Endometrial microvascular endothelial cells (primary cell): ENCODE results near the gene DDX20. TPM values are rescaled to one million over a fixed set of nuclear protein-coding genes. Genes with fewer than 3 reads are reported as not detected.
"Not testable (repeated sequence)": the region's sequence is repeated elsewhere in the genome, so short reads cannot be mapped to it uniquely, and the experiment has no call there.

Experiments
- in situ Hi-C: cut with HindIII; loops from 2 replicates; pipeline ENCODE4 v1.10.0; 2017; ENCODE audit warnings: low sequenced_read_pairs, low pct_unique_long_range_greater_than_20kb; ENCODE audit errors: inconsistent ontology term
- total RNA-seq: library from RNA; depleted of rRNA; stranded (reverse); fragments of >200 nt; gene quantifications from one replicate; pipeline ENCODE4 v1.2.3, GENCODE V29; 2015; ENCODE audit errors: inconsistent ontology term

The DDX20 gene
- total RNA-seq, 1 donor from 2014 or later = 45.9 TPM

GRCh38 chr1:111777301-111777700 lies 21.6 kb downstream of the DDX20 start:
- in situ Hi-C loops = no loop called here

- in situ Hi-C loops = no loop called here
Observed at GRCh38 chr1:111778066-111778465, 22.4 kb downstream of the DDX20 start.

GRCh38 chr1:111778541-111779051 lies 22.9 kb downstream of the DDX20 start:
- in situ Hi-C loops = no loop called here

- in situ Hi-C loops = no loop called here
Observed at GRCh38 chr1:111779546-111779945, 23.8 kb downstream of the DDX20 start.

GRCh38 chr1:111784273-111784901 lies 28.7 kb downstream of the DDX20 start:
- in situ Hi-C loops = no loop called here

- in situ Hi-C loops = no loop called here
Observed at GRCh38 chr1:111786669-111787207, 31.0 kb downstream of the DDX20 start.

- in situ Hi-C loops = no loop called here
Observed at GRCh38 chr1:111789142-111789541, 33.4 kb downstream of the DDX20 start.

GRCh38 chr1:111789666-111790316 lies 34.1 kb downstream of the DDX20 start:
- in situ Hi-C loops = no loop called here

- in situ Hi-C loops = no loop called here
Observed at GRCh38 chr1:111791776-111792175, 36.1 kb downstream of the DDX20 start.

GRCh38 chr1:111792249-111792648 lies 36.5 kb downstream of the DDX20 start:
- in situ Hi-C loops = no loop called here

GRCh38 chr1:111793923-111794322 lies 38.2 kb downstream of the DDX20 start:
- in situ Hi-C loops = no loop called here

GRCh38 chr1:111795401-111795800 lies 39.7 kb downstream of the DDX20 start:
- in situ Hi-C loops = no loop called here

GRCh38 chr1:111798580-111798979 lies 42.9 kb downstream of the DDX20 start:
- in situ Hi-C loops = no loop called here

GRCh38 chr1:111799722-111800121 lies 44.0 kb downstream of the DDX20 start:
- in situ Hi-C loops = not testable (repeated sequence)

GRCh38 chr1:111801071-111801850 lies 45.6 kb downstream of the DDX20 start:
- in situ Hi-C loops = no loop called here

- in situ Hi-C loops = no loop called here
Observed at GRCh38 chr1:111802110-111802509, 46.4 kb downstream of the DDX20 start.

- in situ Hi-C loops = no loop called here
Observed at GRCh38 chr1:111802984-111803383, 47.3 kb downstream of the DDX20 start.

- in situ Hi-C loops = no loop called here
Observed at GRCh38 chr1:111803951-111804350, 48.2 kb downstream of the DDX20 start.

GRCh38 chr1:111804776-111805175 lies 49.1 kb downstream of the DDX20 start:
- in situ Hi-C loops = no loop called here

- in situ Hi-C loops = no loop called here
Observed at GRCh38 chr1:111805251-111805650, 49.5 kb downstream of the DDX20 start.
